Vagina (tissue), 2 donors: ENCODE measurements around the gene ADRB1. TPM values are rescaled to one million over a fixed set of nuclear protein-coding genes. Genes with fewer than 3 reads are reported as not detected.

ENCODE experiments used
- DNase-seq, 2 donors: peaks; one replicate each; pipeline ENCODE4 v3.0.0-alpha.2; 2017; ENCODE audit errors: extremely low spot score in 2 of 2
- H3K27ac ChIP-seq: fragments of 200-600 bp; sonication (generic); one replicate; pipeline ENCODE4 v1.5.1; 2019
- H3K27me3 ChIP-seq: fragments of 200-600 bp; sonication (generic); one replicate; pipeline ENCODE4 v1.5.1; 2019
- H3K36me3 ChIP-seq, 2 donors: fragments of 200-600 bp; sonication (generic); one replicate each; pipeline ENCODE4 v1.5.1; 2017 to 2019
- H3K4me1 ChIP-seq: fragments of 200-600 bp; sonication (generic); one replicate; pipeline ENCODE4 v1.5.1; 2019
- H3K4me3 ChIP-seq, 2 donors: fragments of 200-600 bp; sonication (generic); 1 replicate in 1 of 2; 2 replicates in 1 of 2; pipeline ENCODE4 v1.5.1; 2016 to 2019
- H3K9me3 ChIP-seq: fragments of 200-600 bp; sonication (generic); one replicate; pipeline ENCODE4 v1.5.1; 2019
- POLR2A ChIP-seq, 2 donors: fragments of 450-650 bp; IDR thresholded peaks; one replicate each; pipeline ENCODE4 v1.6.1; 2017; ENCODE audit warnings: antibody characterized with exemption in 2 of 2, mild to moderate bottlenecking in 2 of 2, moderate library complexity in 2 of 2
- POLR2AphosphoS5 ChIP-seq, 2 donors: sonication (generic); formaldehyde crosslinking; IDR thresholded peaks; one replicate each; pipeline ENCODE4 v1.9.0; 2017; ENCODE audit warnings: antibody characterized with exemption in 2 of 2, mild to moderate bottlenecking in 2 of 2, low read depth in 1 of 2; ENCODE audit not compliant: insufficient read depth in 1 of 2
- intact Hi-C: fragments of 100-400 bp; cut with DNase I; formaldehyde crosslinking; loops from one replicate; pipeline ENCODE4 v1.15.1; 2023
- total RNA-seq: library from RNA; depleted of rRNA; stranded (reverse); fragments of >200 nt; gene quantifications from one replicate; pipeline ENCODE4 v1.2.3, GENCODE V29; 2016
- TF ChIP-seq, protein P1 (sequence below), 3 experiments: fragments of 450-650 bp in 2 of 3; fragments of 200-600 bp in 1 of 3; sonication (generic) in 1 of 3; IDR thresholded peaks; one replicate each; pipeline ENCODE4 v1.5.1; 2017 to 2019; ENCODE audit warnings: antibody characterized with exemption in 3 of 3, mild to moderate bottlenecking in 2 of 3, moderate library complexity in 2 of 3

ADRB1 gene
- total RNA-seq, 1 donor from 2014 or later, result not detected

DNA sequence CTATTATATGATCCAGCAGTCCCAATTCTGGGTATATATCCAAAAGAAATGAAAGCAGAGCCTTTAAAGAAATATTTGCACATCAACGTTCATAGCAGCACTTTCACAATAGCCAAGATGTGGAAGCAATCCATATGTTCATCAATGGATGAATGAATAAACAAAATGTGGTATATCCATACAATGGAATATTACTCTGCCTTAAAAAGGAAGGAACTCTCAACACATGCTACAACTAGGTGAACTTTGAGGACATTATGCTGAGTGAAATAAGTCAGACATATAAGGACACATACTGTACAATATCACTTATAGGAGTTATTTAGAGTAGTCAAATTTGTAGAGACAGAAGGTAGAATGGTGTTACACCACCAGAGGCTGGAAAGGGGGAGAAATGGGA is 28.0 kb upstream of the ADRB1 start:
- Histone ChIP-seq H3K4me3 (no peak overlapping the region), H3K9me3 (no peaks in the 10 kb centered on the region), H3K27ac (no peak overlapping the region), H3K4me1 (no peaks in the 10 kb centered on the region), H3K27me3 (no peaks in the 10 kb centered on the region), H3K36me3 (no peaks in the 10 kb centered on the region)
- intact Hi-C loops, result no loop called here
- TF ChIP-seq POLR2A (IDR thresholded peaks at IDR 0.05) (no peak), POLR2AphosphoS5 (IDR thresholded peaks at IDR 0.05; ENCODE audit: insufficient read depth in 1 of 2, low read depth in 1 of 2) (no peak)
- TF ChIP-seq, protein P1, sequence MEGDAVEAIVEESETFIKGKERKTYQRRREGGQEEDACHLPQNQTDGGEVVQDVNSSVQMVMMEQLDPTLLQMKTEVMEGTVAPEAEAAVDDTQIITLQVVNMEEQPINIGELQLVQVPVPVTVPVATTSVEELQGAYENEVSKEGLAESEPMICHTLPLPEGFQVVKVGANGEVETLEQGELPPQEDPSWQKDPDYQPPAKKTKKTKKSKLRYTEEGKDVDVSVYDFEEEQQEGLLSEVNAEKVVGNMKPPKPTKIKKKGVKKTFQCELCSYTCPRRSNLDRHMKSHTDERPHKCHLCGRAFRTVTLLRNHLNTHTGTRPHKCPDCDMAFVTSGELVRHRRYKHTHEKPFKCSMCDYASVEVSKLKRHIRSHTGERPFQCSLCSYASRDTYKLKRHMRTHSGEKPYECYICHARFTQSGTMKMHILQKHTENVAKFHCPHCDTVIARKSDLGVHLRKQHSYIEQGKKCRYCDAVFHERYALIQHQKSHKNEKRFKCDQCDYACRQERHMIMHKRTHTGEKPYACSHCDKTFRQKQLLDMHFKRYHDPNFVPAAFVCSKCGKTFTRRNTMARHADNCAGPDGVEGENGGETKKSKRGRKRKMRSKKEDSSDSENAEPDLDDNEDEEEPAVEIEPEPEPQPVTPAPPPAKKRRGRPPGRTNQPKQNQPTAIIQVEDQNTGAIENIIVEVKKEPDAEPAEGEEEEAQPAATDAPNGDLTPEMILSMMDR (IDR thresholded peaks at IDR 0.05), result no peak
- no peak for DNase-seq

- H3K4me3 ChIP-seq, result no peak overlapping the region
- intact Hi-C loops, result no loop called here
- no peak for DNase-seq
- no peaks in the 10 kb centered on the region for H3K4me1 ChIP-seq
- no peak for TF ChIP-seq POLR2AphosphoS5 (IDR thresholded peaks at IDR 0.05; ENCODE audit: insufficient read depth in 1 of 2, low read depth in 1 of 2)
- no peak for TF ChIP-seq POLR2A (IDR thresholded peaks at IDR 0.05)
- TF ChIP-seq, protein P1 (IDR thresholded peaks at IDR 0.05), result no peak
- H3K27ac ChIP-seq, result no peak overlapping the region
- no peaks in the 10 kb centered on the region for H3K27me3 ChIP-seq
- no peaks in the 10 kb centered on the region for H3K36me3 ChIP-seq
- H3K9me3 ChIP-seq, result no peaks in the 10 kb centered on the region
Observed at GRCh38 chr10:114017271-114017670, 26.4 kb upstream of the ADRB1 start.

GRCh38 chr10:114017873-114018272 is 25.8 kb upstream of the ADRB1 start:
- no peak for TF ChIP-seq POLR2AphosphoS5 (IDR thresholded peaks at IDR 0.05; ENCODE audit: insufficient read depth in 1 of 2, low read depth in 1 of 2)
- TF ChIP-seq POLR2A (IDR thresholded peaks at IDR 0.05), result no peak
- TF ChIP-seq, protein P1 (IDR thresholded peaks at IDR 0.05), result no peak
- H3K9me3 ChIP-seq, result no peaks in the 10 kb centered on the region
- H3K27me3 ChIP-seq, result no peaks in the 10 kb centered on the region
- intact Hi-C loops, result no loop called here
- H3K27ac ChIP-seq, result no peak overlapping the region
- H3K4me1 ChIP-seq, result peaks cover 5% of the 10 kb centered on the region
- no peak for DNase-seq
- H3K36me3 ChIP-seq, result no peaks in the 10 kb centered on the region
- no peak overlapping the region for H3K4me3 ChIP-seq

- DNase-seq, result no peak
- Histone ChIP-seq H3K27ac (no peak overlapping the region), H3K4me3 (no peak overlapping the region), H3K27me3 (no peaks in the 10 kb centered on the region), H3K4me1 (peaks cover 5% of the 10 kb centered on the region), H3K9me3 (no peaks in the 10 kb centered on the region), H3K36me3 (no peaks in the 10 kb centered on the region)
- no peak for TF ChIP-seq POLR2A (IDR thresholded peaks at IDR 0.05)
- TF ChIP-seq, protein P1 (IDR thresholded peaks at IDR 0.05), result no peak
- intact Hi-C loops, result no loop called here
Observed at GRCh38 chr10:114019226-114019625, 24.4 kb upstream of the ADRB1 start.

DNA sequence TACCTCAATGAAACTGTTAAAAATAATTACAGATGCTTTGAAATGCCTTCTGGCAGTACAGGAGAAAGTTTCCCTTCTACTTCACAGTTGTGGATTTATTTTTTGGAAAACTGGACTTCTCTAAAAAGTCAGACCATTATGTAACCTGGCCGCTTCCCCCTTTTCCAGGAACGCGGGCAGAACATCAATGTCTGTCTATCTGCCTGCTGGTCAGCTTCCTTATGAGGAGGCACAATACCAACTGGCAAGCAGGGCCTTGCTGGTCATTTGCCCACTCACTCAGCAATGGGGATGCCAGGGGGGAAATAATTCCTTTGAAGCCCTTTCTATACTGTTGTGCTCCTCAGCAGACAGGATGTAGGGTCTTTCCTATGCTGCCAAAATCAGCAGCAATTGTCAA is 22.5 kb upstream of the ADRB1 start:
- Histone ChIP-seq H3K4me3 (no peak overlapping the region), H3K27me3 (no peaks in the 10 kb centered on the region), H3K9me3 (no peaks in the 10 kb centered on the region), H3K36me3 (no peaks in the 10 kb centered on the region), H3K27ac (no peak overlapping the region), H3K4me1 (peaks cover 13% of the 10 kb centered on the region)
- intact Hi-C loops, result no loop called here
- no peak for DNase-seq
- TF ChIP-seq POLR2AphosphoS5 (IDR thresholded peaks at IDR 0.05; ENCODE audit: insufficient read depth in 1 of 2, low read depth in 1 of 2) (no peak), POLR2A (IDR thresholded peaks at IDR 0.05) (no peak)
- TF ChIP-seq, protein P1 (IDR thresholded peaks at IDR 0.05), result no peak
